Peyer's patch (tissue), 4 donors: ENCODE measurements around the gene ZNHIT3.

Experiments used
- POLR2A ChIP-seq, 2 donors: fragments of 450-650 bp; IDR thresholded peaks; one replicate each; pipeline ENCODE4 v1.5.1; 2017; ENCODE audit warnings: antibody characterized with exemption in 2 of 2, mild to moderate bottlenecking in 2 of 2, moderate library complexity in 2 of 2
- TF ChIP-seq, protein P1 (sequence below), 6 experiments: fragments of 450-650 bp in 4 of 6; fragments of 200-600 bp in 2 of 6; sonication (generic) in 1 of 6; IDR thresholded peaks; one replicate each; pipeline ENCODE4 v1.5.1; 2017 to 2019; ENCODE audit warnings: antibody characterized with exemption in 6 of 6, mild to moderate bottlenecking in 3 of 6, moderate library complexity in 1 of 6

DNA sequence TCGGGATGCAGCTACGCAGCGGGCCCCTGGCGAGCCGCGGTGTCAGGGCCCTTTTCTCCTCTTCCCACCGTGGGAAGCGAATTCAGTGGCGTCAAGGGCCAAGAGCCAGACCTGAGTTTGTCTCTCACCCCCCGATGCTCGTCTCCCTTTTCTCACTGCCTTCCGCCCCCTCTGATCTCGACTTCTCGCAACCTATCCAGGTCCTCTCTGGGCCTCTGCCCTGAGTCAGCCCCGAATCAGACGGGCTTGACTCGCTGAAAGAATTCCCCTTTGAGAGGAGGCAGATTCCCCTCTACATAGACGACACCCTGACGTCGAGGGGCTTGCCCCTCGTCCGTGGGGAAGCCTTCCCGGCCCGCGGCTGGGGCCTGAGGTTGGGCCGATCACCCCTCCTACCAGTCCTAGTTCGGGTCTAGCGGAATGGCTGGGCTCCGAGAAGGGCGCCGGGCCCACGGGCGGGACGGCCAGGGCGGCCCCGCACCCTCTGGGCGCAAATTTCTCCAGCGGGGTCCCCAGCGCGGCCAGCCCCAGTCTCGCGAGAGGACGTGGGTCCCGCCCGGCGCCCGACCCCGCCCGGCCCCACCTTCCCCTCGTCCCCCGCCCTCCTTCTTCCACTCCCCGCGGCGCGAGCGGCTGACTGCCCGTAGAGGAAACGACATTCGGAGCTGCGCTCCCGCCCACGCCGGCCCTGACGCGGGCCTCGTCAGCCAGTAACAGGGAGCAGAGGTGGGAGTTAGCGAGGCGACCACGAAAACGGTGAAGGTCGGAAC, 58.0 kb downstream of the ZNHIT3 start, which contains the start of gene GGNBP2:
- TF ChIP-seq, protein P1, sequence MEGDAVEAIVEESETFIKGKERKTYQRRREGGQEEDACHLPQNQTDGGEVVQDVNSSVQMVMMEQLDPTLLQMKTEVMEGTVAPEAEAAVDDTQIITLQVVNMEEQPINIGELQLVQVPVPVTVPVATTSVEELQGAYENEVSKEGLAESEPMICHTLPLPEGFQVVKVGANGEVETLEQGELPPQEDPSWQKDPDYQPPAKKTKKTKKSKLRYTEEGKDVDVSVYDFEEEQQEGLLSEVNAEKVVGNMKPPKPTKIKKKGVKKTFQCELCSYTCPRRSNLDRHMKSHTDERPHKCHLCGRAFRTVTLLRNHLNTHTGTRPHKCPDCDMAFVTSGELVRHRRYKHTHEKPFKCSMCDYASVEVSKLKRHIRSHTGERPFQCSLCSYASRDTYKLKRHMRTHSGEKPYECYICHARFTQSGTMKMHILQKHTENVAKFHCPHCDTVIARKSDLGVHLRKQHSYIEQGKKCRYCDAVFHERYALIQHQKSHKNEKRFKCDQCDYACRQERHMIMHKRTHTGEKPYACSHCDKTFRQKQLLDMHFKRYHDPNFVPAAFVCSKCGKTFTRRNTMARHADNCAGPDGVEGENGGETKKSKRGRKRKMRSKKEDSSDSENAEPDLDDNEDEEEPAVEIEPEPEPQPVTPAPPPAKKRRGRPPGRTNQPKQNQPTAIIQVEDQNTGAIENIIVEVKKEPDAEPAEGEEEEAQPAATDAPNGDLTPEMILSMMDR (IDR thresholded peaks at IDR 0.05), result no peak
- peak; percentile 95 to 96 for TF ChIP-seq POLR2A (IDR thresholded peaks at IDR 0.05)
